Type B pancreatic cell (in vitro differentiated cells): Measurements from ENCODE around the gene GIGYF2. TPM values are rescaled to one million over a fixed set of nuclear protein-coding genes. Genes with fewer than 3 reads are reported as not detected.
A peak's percentile ranks its signal among the peaks of the same experiment; 100 is the strongest.

Experiments used
- DNase-seq: peaks from one replicate; pipeline ENCODE4 v3.0.0; 2021; ENCODE audit warnings: mixed read lengths; ENCODE audit not compliant: unreplicated experiment; ENCODE audit errors: extremely low spot score
- H3K27ac Mint-ChIP-seq: 2 replicates; pipeline ENCODE4 v1.8.0; 2021; ENCODE audit warnings: mild to moderate bottlenecking, mixed read lengths
- H3K27me3 Mint-ChIP-seq: 2 replicates; pipeline ENCODE4 v1.8.0; 2021; ENCODE audit warnings: mixed read lengths
- H3K36me3 Mint-ChIP-seq: 2 replicates; pipeline ENCODE4 v1.8.0; 2021; ENCODE audit warnings: mixed read lengths
- H3K4me1 Mint-ChIP-seq: one replicate; pipeline ENCODE4 v1.8.0; 2021; ENCODE audit warnings: mixed read lengths; ENCODE audit not compliant: unreplicated experiment
- H3K4me3 Mint-ChIP-seq: 2 replicates; pipeline ENCODE4 v1.8.0; 2021; ENCODE audit warnings: mild to moderate bottlenecking, mixed read lengths
- H3K9me3 Mint-ChIP-seq: 2 replicates; pipeline ENCODE4 v1.8.0; 2021; ENCODE audit warnings: mixed read lengths
- CTCF ChIP-seq: fragments of 200-600 bp; sonication (generic); conservative IDR thresholded peaks from 2 replicates; pipeline ENCODE4 v1.5.0; 2021; ENCODE audit warnings: antibody characterized with exemption, mild to moderate bottlenecking
- total RNA-seq: library from RNA; stranded (reverse); gene quantifications from 2 replicates; pipeline ENCODE4 v1.2.1, GENCODE V29; 2021; ENCODE audit warnings: low replicate concordance

GIGYF2 gene
- total RNA-seq, 1 donor from 2014 or later, result 65.7 TPM

- no peak for TF ChIP-seq CTCF
- Mint-ChIP-seq H3K4me1 (no peaks in the 10 kb centered on the region), H3K27ac (no peak overlapping the region), H3K4me3 (no peak overlapping the region), H3K36me3 (peaks cover 24% of the 10 kb centered on the region), H3K27me3 (no peaks in the 10 kb centered on the region), H3K9me3 (no peaks in the 10 kb centered on the region)
- DNase-seq, result no peak
Observed at GRCh38 chr2:232767866-232768265, 70.7 kb downstream of the GIGYF2 start.

- no peak overlapping the region for H3K4me3 Mint-ChIP-seq
- TF ChIP-seq CTCF, result no peak
- no peaks in the 10 kb centered on the region for H3K27me3 Mint-ChIP-seq
- no peak overlapping the region for H3K27ac Mint-ChIP-seq
- H3K36me3 Mint-ChIP-seq, result peaks cover 22% of the 10 kb centered on the region
- no peaks in the 10 kb centered on the region for H3K4me1 Mint-ChIP-seq
- DNase-seq, result no peak
- H3K9me3 Mint-ChIP-seq, result no peaks in the 10 kb centered on the region
Observed at GRCh38 chr2:232770207-232770606, 73.1 kb downstream of the GIGYF2 start.

GRCh38 chr2:232771870-232772269, 74.7 kb downstream of the GIGYF2 start:
- no peaks in the 10 kb centered on the region for H3K9me3 Mint-ChIP-seq
- H3K27me3 Mint-ChIP-seq, result no peaks in the 10 kb centered on the region
- H3K27ac Mint-ChIP-seq, result no peak overlapping the region
- no peak overlapping the region for H3K4me3 Mint-ChIP-seq
- H3K36me3 Mint-ChIP-seq, result peaks cover 27% of the 10 kb centered on the region
- peaks cover 8% of the 10 kb centered on the region for H3K4me1 Mint-ChIP-seq
- TF ChIP-seq CTCF, result no peak
- no peak for DNase-seq

GRCh38 chr2:232772531-232772930, 75.4 kb downstream of the GIGYF2 start:
- no peak overlapping the region for H3K4me3 Mint-ChIP-seq

GRCh38 chr2:232773815-232774214, 76.7 kb downstream of the GIGYF2 start:
- no peak overlapping the region for H3K27ac Mint-ChIP-seq
- DNase-seq, result no peak
- TF ChIP-seq CTCF, result no peak
- H3K9me3 Mint-ChIP-seq, result no peaks in the 10 kb centered on the region
- H3K36me3 Mint-ChIP-seq, result peaks cover 21% of the 10 kb centered on the region
- peaks cover 8% of the 10 kb centered on the region for H3K4me1 Mint-ChIP-seq
- H3K27me3 Mint-ChIP-seq, result no peaks in the 10 kb centered on the region
- no peak overlapping the region for H3K4me3 Mint-ChIP-seq

More at GRCh38 chr2:232772531-232772930, 75.4 kb downstream of the GIGYF2 start:
- Mint-ChIP-seq H3K27ac (no peak overlapping the region), H3K36me3 (peaks cover 27% of the 10 kb centered on the region), H3K4me1 (peaks cover 8% of the 10 kb centered on the region), H3K27me3 (no peaks in the 10 kb centered on the region), H3K9me3 (no peaks in the 10 kb centered on the region)
- no peak for DNase-seq
- TF ChIP-seq CTCF, result no peak

GRCh38 chr2:232776435-232776834, 79.3 kb downstream of the GIGYF2 start, which contains the start of gene KCNJ13:
TSS of gene KCNJ13 (minus strand) at chr2:232776565. CDS start at chr2:232771362, 5,203 bp downstream.
- peaks cover 8% of the 10 kb centered on the region for H3K4me1 Mint-ChIP-seq
- H3K27me3 Mint-ChIP-seq, result no peaks in the 10 kb centered on the region
- peak within 1 kb of the TSS; percentile 67 for H3K4me3 Mint-ChIP-seq
- peak within 1 kb of the TSS; percentile 74 for H3K27ac Mint-ChIP-seq
- no peak for TF ChIP-seq CTCF
- DNase-seq, result no peak
- H3K36me3 Mint-ChIP-seq, result peaks cover 14% of the 10 kb centered on the region
- no peaks in the 10 kb centered on the region for H3K9me3 Mint-ChIP-seq
